ENCODE data around the gene DPT.

- no peak for TF ChIP-seq CTCF (conservative IDR thresholded peaks at IDR 0.05; ENCODE audit: low read depth, low read length)
- TF ChIP-seq CEBPB (IDR thresholded peaks at IDR 0.05; ENCODE audit: low read depth, low read length) = no peak
- TF ChIP-seq RFX5 (IDR thresholded peaks at IDR 0.05; ENCODE audit: low read depth, low read length) = no peak
- no peak for TF ChIP-seq RAD21 (IDR thresholded peaks at IDR 0.05; ENCODE audit: low read length)
- no peak for TF ChIP-seq POLR2A (IDR thresholded peaks at IDR 0.05; ENCODE audit: low read depth, low read length)
- no peak for TF ChIP-seq MXI1 (IDR thresholded peaks at IDR 0.05; ENCODE audit: borderline replicate concordance, low read depth, low read length)
- TF ChIP-seq MAFK (IDR thresholded peaks at IDR 0.05; ENCODE audit: low read depth, low read length) = no peak
- no peak for TF ChIP-seq RCOR1 (IDR thresholded peaks at IDR 0.05; ENCODE audit: insufficient replicate concordance, low read length)
- no peak for TF ChIP-seq USF2 (IDR thresholded peaks at IDR 0.05; ENCODE audit: low read depth, low read length)
- no peak for TF ChIP-seq BHLHE40 (IDR thresholded peaks at IDR 0.05; ENCODE audit: low read depth, low read length)
- TF ChIP-seq NFE2L2 (IDR thresholded peaks at IDR 0.05; ENCODE audit: low read depth, low read length) = no peak
- no peak for TF ChIP-seq SMC3 (IDR thresholded peaks at IDR 0.05; ENCODE audit: low read depth, low read length)
- no peak for TF ChIP-seq MAZ (IDR thresholded peaks at IDR 0.05; ENCODE audit: borderline replicate concordance, low read depth, low read length)
- TF ChIP-seq ELK1 (IDR thresholded peaks at IDR 0.05; ENCODE audit: borderline replicate concordance, low read depth, low read length) = no peak
Observed at GRCh38 chr1:168653567-168653966, 75.4 kb downstream of the DPT start.
